H9 (cell line): Measurements from ENCODE around the gene GLB1L2. TPM values are rescaled to one million over a fixed set of nuclear protein-coding genes. Genes with fewer than 3 reads are reported as not detected.

Experiments used
- DNase-seq: peaks from one replicate; pipeline ENCODE4 v3.0.0-alpha.2; 2017
- H2AFZ ChIP-seq: one replicate; pipeline ENCODE4 v1.6.1; 2013; ENCODE audit warnings: mild to moderate bottlenecking, low read length, control low read depth, moderate library complexity
- H2AK5ac ChIP-seq: 2 replicates; pipeline ENCODE4 v1.6.1; 2013; ENCODE audit warnings: low read length, control low read depth, mixed read lengths; ENCODE audit not compliant: insufficient read length
- H2BK120ac ChIP-seq: one replicate; pipeline ENCODE4 v1.6.1; 2013; ENCODE audit warnings: low read depth, mild to moderate bottlenecking, low read length, control low read depth, inconsistent platforms; ENCODE audit not compliant: poor library complexity, severe bottlenecking
- H2BK12ac ChIP-seq: 2 replicates; pipeline ENCODE4 v1.6.1; 2013; ENCODE audit warnings: low read length, control low read depth, mixed read lengths, low read depth; ENCODE audit not compliant: insufficient read length
- H2BK15ac ChIP-seq: 2 replicates; pipeline ENCODE4 v1.6.1; 2013; ENCODE audit warnings: low read depth, low read length, control low read depth
- H2BK20ac ChIP-seq: one replicate; pipeline ENCODE4 v1.6.1; 2013; ENCODE audit warnings: low read depth, mild to moderate bottlenecking, low read length, control low read depth, inconsistent platforms; ENCODE audit not compliant: poor library complexity, severe bottlenecking
- H2BK5ac ChIP-seq: 2 replicates; pipeline ENCODE4 v1.6.1; 2013; ENCODE audit warnings: low read length, control low read depth, mixed read lengths; ENCODE audit not compliant: insufficient read length
- H3K14ac ChIP-seq: 2 replicates; pipeline ENCODE4 v1.6.1; 2013; ENCODE audit warnings: low read length, control low read depth; ENCODE audit not compliant: insufficient read depth
- H3K18ac ChIP-seq: 2 replicates; pipeline ENCODE4 v1.6.1; 2013; ENCODE audit warnings: low read depth, mild to moderate bottlenecking, mixed read lengths, low read length, control low read depth; ENCODE audit not compliant: insufficient read length
- H3K23ac ChIP-seq: 2 replicates; pipeline ENCODE4 v1.6.1; 2013; ENCODE audit warnings: low read length, control low read depth, mixed read lengths, low read depth; ENCODE audit not compliant: insufficient read length
- H3K23me2 ChIP-seq: 2 replicates; pipeline ENCODE4 v1.6.1; 2013; ENCODE audit warnings: low read depth, mild to moderate bottlenecking, mixed read lengths, low read length, control low read depth; ENCODE audit not compliant: insufficient read length, poor library complexity, severe bottlenecking
- H3K27ac ChIP-seq: 2 replicates; pipeline ENCODE4 v1.5.1; 2013; ENCODE audit warnings: low read length, control low read depth, mixed read lengths, low read depth; ENCODE audit not compliant: insufficient read length
- H3K27me3 ChIP-seq: 2 replicates; pipeline ENCODE4 v1.6.1; 2013; ENCODE audit warnings: low read length, control low read depth, inconsistent platforms; ENCODE audit not compliant: insufficient read depth
- H3K4ac ChIP-seq: 2 replicates; pipeline ENCODE4 v1.6.1; 2013; ENCODE audit warnings: low read depth, mild to moderate bottlenecking, control low read depth, inconsistent platforms, low read length, moderate library complexity
- H3K4me1 ChIP-seq: 2 replicates; pipeline ENCODE4 v1.6.1; 2013; ENCODE audit warnings: low read length, control low read depth, inconsistent platforms; ENCODE audit not compliant: insufficient read depth
- H3K4me2 ChIP-seq: 2 replicates; pipeline ENCODE4 v1.6.1; 2013; ENCODE audit warnings: low read length, control low read depth, mixed read lengths; ENCODE audit not compliant: insufficient read length, insufficient read depth
- H3K56ac ChIP-seq: 2 replicates; pipeline ENCODE4 v1.6.1; 2013; ENCODE audit warnings: low read depth, mild to moderate bottlenecking, mixed read lengths, low read length, control low read depth; ENCODE audit not compliant: insufficient read length
- H3K79me1 ChIP-seq: 2 replicates; pipeline ENCODE4 v1.6.1; 2013; ENCODE audit warnings: low read depth, mild to moderate bottlenecking, moderate library complexity, low read length, control low read depth, inconsistent platforms; ENCODE audit not compliant: insufficient read depth, poor library complexity, severe bottlenecking
- H3K79me2 ChIP-seq: 2 replicates; pipeline ENCODE4 v1.6.1; 2013; ENCODE audit warnings: low read length, control low read depth, inconsistent platforms; ENCODE audit not compliant: insufficient read depth
- H3K9ac ChIP-seq: 2 replicates; pipeline ENCODE4 v1.6.1; 2013; ENCODE audit warnings: low read length, control low read depth, mixed read lengths; ENCODE audit not compliant: insufficient read length; ENCODE audit errors: extremely low read depth
- H3K9me3 ChIP-seq: one replicate; pipeline ENCODE4 v1.6.1; 2013; ENCODE audit warnings: low read depth, low read length, inconsistent platforms; ENCODE audit not compliant: control insufficient read depth
- H3T11ph ChIP-seq: one replicate; pipeline ENCODE4 v1.6.1; 2013; ENCODE audit warnings: mild to moderate bottlenecking, low read length, control low read depth, inconsistent platforms
- H4K20me1 ChIP-seq: one replicate; pipeline ENCODE4 v1.6.1; 2013; ENCODE audit not compliant: control insufficient read depth, insufficient read length, insufficient read depth
- H4K5ac ChIP-seq: 2 replicates; pipeline ENCODE4 v1.6.1; 2013; ENCODE audit warnings: low read depth, mild to moderate bottlenecking, mixed read lengths, low read length, control low read depth; ENCODE audit not compliant: insufficient read length
- H4K8ac ChIP-seq: replicated peaks from 2 replicates; pipeline ENCODE4 v1.6.1; 2013; ENCODE audit warnings: low read length, control low read depth, mixed read lengths, low read depth; ENCODE audit not compliant: insufficient read length
- H4K91ac ChIP-seq: 2 replicates; pipeline ENCODE4 v1.6.1; 2013; ENCODE audit warnings: low read depth, mild to moderate bottlenecking, moderate library complexity, mixed read lengths, low read length, control low read depth; ENCODE audit not compliant: insufficient read length
- H3K27ac Mint-ChIP-seq, 3 experiments: 2 replicates in 2 of 3; 3 replicates in 1 of 3; pipeline ENCODE4 v1.8.0; 2020 to 2021; ENCODE audit warnings: mixed read lengths in 3 of 3, mild to moderate bottlenecking in 1 of 3, moderate library complexity in 1 of 3
- H3K27me3 Mint-ChIP-seq: 2 replicates; pipeline ENCODE4 v1.8.0; 2021; ENCODE audit warnings: low read depth, mild to moderate bottlenecking, moderate library complexity, mixed read lengths
- H3K36me3 Mint-ChIP-seq, 3 experiments: 2 replicates in 2 of 3; 3 replicates in 1 of 3; pipeline ENCODE4 v1.8.0; 2020 to 2021; ENCODE audit warnings: low read depth in 3 of 3, mixed read lengths in 3 of 3; ENCODE audit not compliant: insufficient read depth in 1 of 3
- H3K4me1 Mint-ChIP-seq, 2 experiments: 2 replicates each; pipeline ENCODE4 v1.8.0; 2020; ENCODE audit warnings: mixed read lengths in 2 of 2
- H3K4me3 Mint-ChIP-seq, 2 experiments: 2 replicates in 1 of 2; 3 replicates in 1 of 2; pipeline ENCODE4 v1.8.0; 2020 to 2021; ENCODE audit warnings: mild to moderate bottlenecking in 2 of 2, mixed read lengths in 2 of 2, moderate library complexity in 1 of 2
- H3K9me3 Mint-ChIP-seq, 2 experiments: 2 replicates in 1 of 2; 3 replicates in 1 of 2; pipeline ENCODE4 v1.8.0; 2020; ENCODE audit warnings: mild to moderate bottlenecking in 2 of 2, mixed read lengths in 2 of 2, moderate library complexity in 1 of 2
- CTCF ChIP-seq: fragments of 200-600 bp; sonication (generic); conservative IDR thresholded peaks from 3 replicates; pipeline ENCODE4 v1.8.0; 2021; ENCODE audit warnings: antibody characterized with exemption, mild to moderate bottlenecking
- WGBS: extraction: QIAGEN DNeasy Blood & Tissue Kit; methylation state at CpG from one replicate; pipeline ENCODE4 v1.1.7; 2013; ENCODE audit warnings: missing lambda C conversion rate, low lambda C conversion rate, mixed read lengths; ENCODE audit not compliant: insufficient read length; ENCODE audit errors: extremely low coverage; 5-methylcytosine and 5-hydroxymethylcytosine counted together
- total RNA-seq: library from RNA; stranded (reverse); gene quantifications from 2 replicates; pipeline ENCODE4 v1.2.1, GENCODE V29; 2021

The GLB1L2 gene
- total RNA-seq, 1 experiment from 2014 or later = 2.4 TPM

GRCh38 chr11:134291196-134291595, 40.6 kb upstream of the GLB1L2 start:
- Histone ChIP-seq H3K27me3 (no peaks in the 10 kb centered on the region), H3K79me2 (no peaks in the 10 kb centered on the region), H4K20me1 (no peaks in the 10 kb centered on the region), H3K4me1 (no peaks in the 10 kb centered on the region), H3K9me3 (no peaks in the 10 kb centered on the region), H3K4ac (no peak overlapping the region), H2BK20ac (no peak overlapping the region), H3K79me1 (no peaks in the 10 kb centered on the region), H2BK15ac (no peak overlapping the region), H2BK12ac (no peak overlapping the region), H3K23ac (no peak overlapping the region), H3K23me2 (no peaks in the 10 kb centered on the region), H4K91ac (no peak overlapping the region), H3K4me2 (no peak overlapping the region), H3T11ph (no peak overlapping the region), H2BK120ac (no peak overlapping the region), H3K9ac (no peak overlapping the region), H2AK5ac (no peak overlapping the region), H2BK5ac (no peak overlapping the region), H2AFZ (no peak overlapping the region), H3K27ac (no peak overlapping the region), H4K5ac (no peak overlapping the region), H3K56ac (no peak overlapping the region), H3K18ac (no peak overlapping the region), H4K8ac (no peak overlapping the region), H3K14ac (no peak overlapping the region)
- Mint-ChIP-seq H3K27ac (no peak overlapping the region; a peak in 1 of 7 replicates), H3K4me3 (no peak overlapping the region), H3K4me1 (peaks cover 12 to 14% of the 10 kb centered on the region in 2 experiments), H3K27me3 (no peaks in the 10 kb centered on the region), H3K36me3 (peaks cover 11 to 35% (median 24%) of the 10 kb centered on the region in 3 experiments), H3K9me3 (no peaks in the 10 kb centered on the region; a peak in 1 of 5 replicates)
- no peak for DNase-seq
- TF ChIP-seq CTCF = no peak
- WGBS = no CpG with 5 or more reads among the region's 6 CpGs
